Left ventricle myocardium inferior (tissue), 1 donor: ENCODE data around the gene THSD7A. TPM values are rescaled to one million over a fixed set of nuclear protein-coding genes. Genes with fewer than 3 reads are reported as not detected.

Source experiments
- DNase-seq: peaks from one replicate; pipeline ENCODE4 v3.0.0-alpha.2; 2020
- H3K27ac ChIP-seq: fragments of 200-600 bp; replicated peaks from 2 replicates; pipeline ENCODE4 v1.8.0; 2021
- H3K27me3 ChIP-seq: fragments of 200-600 bp; 2 replicates; pipeline ENCODE4 v1.8.0; 2021; ENCODE audit warnings: low read depth
- H3K36me3 ChIP-seq: fragments of 200-600 bp; 2 replicates; pipeline ENCODE4 v1.8.0; 2021
- H3K4me1 ChIP-seq: fragments of 200-600 bp; 2 replicates; pipeline ENCODE4 v1.8.0; 2021
- H3K4me3 ChIP-seq: fragments of 200-600 bp; 2 replicates; pipeline ENCODE4 v1.8.0; 2021; ENCODE audit warnings: mild to moderate bottlenecking, moderate library complexity
- H3K9me3 ChIP-seq: fragments of 200-600 bp; replicated peaks from 2 replicates; pipeline ENCODE4 v1.8.0; 2021
- intact Hi-C: fragments of 100-400 bp; cut with micrococcal nuclease; formaldehyde crosslinking; loops from one replicate; pipeline ENCODE4 v1.11.0; 2022
- total RNA-seq: library from RNA; stranded (reverse); fragmentation: NEBNext Ultra II Directional; extraction: Animal tissue kit (Norgen Biotek cat#: 25700); gene quantifications from one replicate; pipeline ENCODE4 v1.2.1, GENCODE V29; 2021
- TF ChIP-seq, protein P1 (sequence below): fragments of 200-600 bp; IDR thresholded peaks from 2 replicates; pipeline ENCODE4 v1.8.0; 2021; ENCODE audit warnings: antibody characterized with exemption, mild to moderate bottlenecking, borderline replicate concordance
- donor health status: DM: no; HTN: yes; CAD: no; lungs with severe emphysema.

Gene THSD7A
- total RNA-seq, 1 donor from 2014 or later = 1.6 TPM

- Histone ChIP-seq H3K27ac (no peak overlapping the region), H3K9me3 (no peaks in the 10 kb centered on the region), H3K27me3 (no peaks in the 10 kb centered on the region), H3K36me3 (no peaks in the 10 kb centered on the region), H3K4me1 (peaks cover 9% of the 10 kb centered on the region), H3K4me3 (no peak overlapping the region)
- DNase-seq = no peak
- intact Hi-C loops = no loop called here
- TF ChIP-seq, protein P1, sequence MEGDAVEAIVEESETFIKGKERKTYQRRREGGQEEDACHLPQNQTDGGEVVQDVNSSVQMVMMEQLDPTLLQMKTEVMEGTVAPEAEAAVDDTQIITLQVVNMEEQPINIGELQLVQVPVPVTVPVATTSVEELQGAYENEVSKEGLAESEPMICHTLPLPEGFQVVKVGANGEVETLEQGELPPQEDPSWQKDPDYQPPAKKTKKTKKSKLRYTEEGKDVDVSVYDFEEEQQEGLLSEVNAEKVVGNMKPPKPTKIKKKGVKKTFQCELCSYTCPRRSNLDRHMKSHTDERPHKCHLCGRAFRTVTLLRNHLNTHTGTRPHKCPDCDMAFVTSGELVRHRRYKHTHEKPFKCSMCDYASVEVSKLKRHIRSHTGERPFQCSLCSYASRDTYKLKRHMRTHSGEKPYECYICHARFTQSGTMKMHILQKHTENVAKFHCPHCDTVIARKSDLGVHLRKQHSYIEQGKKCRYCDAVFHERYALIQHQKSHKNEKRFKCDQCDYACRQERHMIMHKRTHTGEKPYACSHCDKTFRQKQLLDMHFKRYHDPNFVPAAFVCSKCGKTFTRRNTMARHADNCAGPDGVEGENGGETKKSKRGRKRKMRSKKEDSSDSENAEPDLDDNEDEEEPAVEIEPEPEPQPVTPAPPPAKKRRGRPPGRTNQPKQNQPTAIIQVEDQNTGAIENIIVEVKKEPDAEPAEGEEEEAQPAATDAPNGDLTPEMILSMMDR = no peak
Measured at GRCh38 chr7:11714676-11715075, 117.3 kb downstream of the THSD7A start.

- peaks cover 9% of the 10 kb centered on the region for H3K4me1 ChIP-seq
- no peak overlapping the region for H3K4me3 ChIP-seq
- H3K27ac ChIP-seq = no peak overlapping the region
- DNase-seq = no peak
- H3K9me3 ChIP-seq = no peaks in the 10 kb centered on the region
- H3K36me3 ChIP-seq = no peaks in the 10 kb centered on the region
- H3K27me3 ChIP-seq = no peaks in the 10 kb centered on the region
- TF ChIP-seq, protein P1 = no peak
- intact Hi-C loops = no loop called here
Measured at GRCh38 chr7:11714205-11714604, 117.8 kb downstream of the THSD7A start.

GRCh38 chr7:11713352-11713751, 118.6 kb downstream of the THSD7A start:
- DNase-seq = no peak
- intact Hi-C loops = no loop called here
- H3K4me1 ChIP-seq = peaks cover 9% of the 10 kb centered on the region
- H3K27ac ChIP-seq = no peak overlapping the region
- H3K27me3 ChIP-seq = no peaks in the 10 kb centered on the region
- no peaks in the 10 kb centered on the region for H3K36me3 ChIP-seq
- no peak overlapping the region for H3K4me3 ChIP-seq
- H3K9me3 ChIP-seq = no peaks in the 10 kb centered on the region
- TF ChIP-seq, protein P1 = no peak

DNA sequence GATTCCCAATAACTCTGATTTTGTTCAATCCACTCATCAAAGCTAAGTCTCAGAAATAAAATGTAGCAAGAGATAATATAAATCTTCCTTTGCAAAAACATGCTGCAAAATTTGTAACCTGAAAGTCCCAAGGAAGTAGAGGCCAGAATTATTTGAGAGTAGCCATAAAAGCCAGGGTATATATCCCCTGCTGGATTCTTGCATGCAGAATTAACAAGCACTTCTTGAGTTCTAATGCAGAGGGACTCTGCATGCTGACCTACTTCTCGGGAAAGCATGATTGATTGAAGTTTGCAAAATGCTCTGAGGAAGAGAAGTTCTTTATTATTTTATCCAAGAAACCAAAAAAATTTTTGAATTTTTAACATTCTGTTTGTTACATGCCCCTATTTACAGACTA, 121.6 kb downstream of the THSD7A start:
- Histone ChIP-seq H3K4me1 (no peaks in the 10 kb centered on the region), H3K4me3 (no peak overlapping the region), H3K36me3 (no peaks in the 10 kb centered on the region), H3K27me3 (no peaks in the 10 kb centered on the region), H3K9me3 (no peaks in the 10 kb centered on the region), H3K27ac (no peak overlapping the region)
- DNase-seq = no peak
- intact Hi-C loops = no loop called here
- TF ChIP-seq, protein P1 = no peak

DNA sequence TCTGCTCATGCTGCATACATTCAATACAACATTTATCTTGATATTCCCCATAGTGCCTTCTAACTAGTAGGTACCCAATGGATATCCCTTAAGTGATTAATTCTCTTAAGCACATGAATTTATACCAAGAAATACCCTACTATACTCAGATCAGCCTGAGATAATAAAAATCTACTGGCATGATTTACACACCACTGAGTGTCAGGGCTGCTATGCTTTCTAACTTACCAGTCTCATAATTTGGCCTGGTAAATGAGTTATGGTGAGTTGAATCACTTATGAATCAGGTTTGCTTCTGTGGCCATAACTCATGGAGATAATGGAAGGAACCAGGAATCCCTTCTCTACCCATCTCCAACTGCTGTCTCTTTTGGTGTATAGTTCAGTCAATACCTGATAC, 122.8 kb downstream of the THSD7A start:
- TF ChIP-seq, protein P1 = no peak
- H3K27ac ChIP-seq = no peak overlapping the region
- no peaks in the 10 kb centered on the region for H3K9me3 ChIP-seq
- H3K4me3 ChIP-seq = no peak overlapping the region
- intact Hi-C loops = no loop called here
- DNase-seq = no peak
- H3K27me3 ChIP-seq = no peaks in the 10 kb centered on the region
- H3K4me1 ChIP-seq = no peaks in the 10 kb centered on the region
- no peaks in the 10 kb centered on the region for H3K36me3 ChIP-seq
